CD4-positive, alpha-beta T cell treated with Interleukin-4 for 1 hour (primary cell): ENCODE measurements around the gene ARID5B.
A peak's percentile ranks its signal among the peaks of the same experiment; 100 is the strongest.

Experiments
- DNase-seq, 2 donors: peaks; one replicate each; pipeline ENCODE4 v3.0.0-alpha.2; 2020 to 2022

ARID5B gene

DNA sequence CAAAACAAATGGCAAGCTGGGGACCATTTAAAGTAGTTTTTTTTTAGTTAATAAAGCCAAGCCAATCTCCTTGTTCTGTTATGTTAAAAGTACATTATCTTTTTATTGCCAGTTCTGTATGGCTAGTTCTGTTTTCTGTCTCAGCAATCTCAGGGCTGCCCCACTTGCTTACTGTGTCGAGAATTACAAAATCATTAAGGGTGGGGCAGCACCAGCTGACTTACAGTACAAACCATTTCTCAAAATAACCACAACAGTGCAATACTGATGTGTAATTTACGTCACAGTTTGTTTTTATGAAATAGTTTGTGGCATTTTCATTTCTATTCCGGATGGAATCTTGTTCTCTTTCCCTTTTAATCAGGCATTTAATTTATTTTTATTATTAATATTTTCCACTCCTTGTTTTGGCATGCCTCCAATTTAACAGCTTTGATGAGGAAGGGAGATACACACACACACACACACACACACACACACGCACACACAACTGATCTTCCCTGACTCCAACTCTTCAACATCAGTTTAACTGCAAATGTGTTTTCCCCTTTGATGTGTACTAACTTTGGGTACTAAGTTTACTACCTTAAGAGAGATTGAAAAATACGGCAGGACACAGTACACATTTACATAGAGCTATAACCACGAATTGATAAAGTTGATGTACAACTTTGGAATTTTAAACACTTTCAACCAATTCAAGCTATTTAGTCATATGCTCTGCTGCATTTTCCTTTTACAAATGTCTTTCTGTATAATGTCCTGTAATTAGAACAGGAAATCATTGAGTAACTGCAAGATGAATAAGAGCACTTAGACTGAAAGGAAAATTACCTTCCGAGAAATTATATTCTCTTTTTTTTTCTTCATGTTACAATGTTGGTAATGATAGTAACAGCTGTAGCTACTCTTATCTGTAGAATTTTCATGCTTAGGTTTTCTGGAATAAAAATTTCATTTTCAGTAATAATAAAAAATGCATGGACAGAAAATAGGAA lies 91.5 kb downstream of the ARID5B start:
- DNase-seq: peak; percentile 85 to 88

DNA sequence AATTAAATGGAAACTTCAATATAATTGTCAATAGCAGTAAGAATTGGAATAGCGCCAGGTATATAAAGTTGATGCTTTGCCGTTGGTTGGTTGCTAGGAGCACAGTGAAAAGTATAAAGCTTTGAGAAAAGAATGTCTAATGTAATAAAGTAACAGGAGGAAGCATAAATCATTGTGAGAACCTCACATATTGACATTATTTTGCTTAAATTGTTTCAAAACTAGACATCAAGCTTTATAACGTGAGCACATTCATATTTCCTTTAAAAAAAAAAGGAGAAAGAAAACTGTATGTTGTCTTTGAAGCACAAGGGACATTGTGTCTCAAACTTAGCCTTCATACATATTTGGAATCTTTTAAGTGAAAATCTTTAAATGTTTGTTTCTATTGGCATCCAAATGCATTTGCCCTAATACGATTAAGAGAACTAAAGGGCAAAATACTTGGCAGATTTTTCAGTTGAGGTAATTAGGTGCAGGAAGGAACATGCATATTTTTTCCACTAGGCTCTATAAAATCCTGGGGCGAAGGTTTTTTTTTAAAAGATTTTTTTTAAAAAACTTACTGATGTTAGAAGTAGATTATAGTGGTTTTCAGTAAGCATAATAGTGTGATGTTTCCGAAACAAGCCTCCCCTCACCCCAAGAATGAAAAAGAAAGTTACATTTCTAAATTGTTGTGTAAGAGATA lies 92.4 kb downstream of the ARID5B start:
- DNase-seq: peak in 1 of 2 donors; percentile 62

DNA sequence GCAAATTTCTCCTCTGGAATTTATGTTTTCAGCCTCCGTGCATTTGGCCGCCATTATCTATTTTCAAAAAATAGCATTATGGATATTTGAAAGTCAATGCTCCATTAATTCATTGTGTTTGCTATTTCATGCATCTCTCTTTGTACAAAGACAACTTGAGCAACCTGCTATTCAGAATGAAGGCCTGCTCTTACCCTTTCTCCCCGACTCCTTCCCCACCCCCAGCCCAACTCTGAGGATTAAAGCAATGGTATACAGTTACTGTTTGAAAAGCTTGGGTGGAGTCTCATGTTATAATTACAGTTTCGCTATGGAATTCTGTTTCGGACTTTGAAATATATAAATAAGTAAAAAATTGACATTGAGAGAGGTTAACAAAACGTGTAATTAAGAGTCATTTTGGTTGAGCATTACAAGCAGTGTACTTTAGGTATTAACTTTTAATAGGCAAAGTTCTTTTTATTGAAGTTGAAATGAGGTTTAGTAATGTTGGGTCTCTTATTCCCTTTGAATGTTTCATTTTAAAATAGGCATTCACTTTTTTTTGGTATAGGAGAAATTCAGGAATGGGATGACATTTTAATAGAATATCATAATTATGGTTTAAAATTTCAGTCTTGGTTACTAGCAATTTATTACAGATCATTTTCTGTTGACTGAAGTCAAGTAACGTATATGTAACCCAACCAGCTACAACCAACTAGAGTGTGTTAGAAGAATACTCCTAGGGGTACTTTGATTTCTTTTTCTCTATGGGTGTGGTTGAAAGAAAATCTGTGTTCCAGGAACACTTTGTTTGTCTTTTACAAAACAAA lies 93.1 kb downstream of the ARID5B start:
- no peak for DNase-seq

DNA sequence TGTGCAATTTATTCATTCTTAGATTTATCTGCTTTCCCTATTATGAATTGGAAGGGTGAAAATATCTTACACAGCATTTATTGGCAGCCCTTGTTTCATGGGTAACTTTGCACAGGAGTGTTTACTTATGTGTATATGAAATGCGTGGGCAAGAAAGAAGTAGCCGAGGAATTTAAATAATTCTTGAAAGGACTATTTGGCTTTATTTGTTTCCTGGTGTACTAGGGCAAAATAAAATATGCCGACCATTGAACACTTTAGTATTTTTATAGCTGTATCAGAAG lies 93.7 kb downstream of the ARID5B start:
- no peak for DNase-seq

DNA sequence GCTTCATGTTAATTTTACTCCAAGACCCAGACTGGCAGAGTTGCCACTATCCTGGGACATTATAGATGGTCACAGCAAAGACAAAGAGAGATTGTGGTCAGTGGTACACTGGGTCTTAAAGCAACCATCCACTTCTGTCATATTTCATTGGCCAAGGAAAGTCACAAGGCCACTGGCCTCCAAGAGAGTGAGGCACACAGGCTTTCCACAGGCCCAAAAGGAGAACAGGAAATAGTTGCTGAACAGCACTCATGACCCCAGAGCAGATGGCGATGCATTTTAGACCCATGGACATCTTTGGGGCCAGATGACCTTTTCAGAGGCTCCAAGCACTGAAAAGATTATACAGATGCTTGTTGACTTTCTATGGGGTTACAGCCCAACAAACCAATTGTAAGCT lies 97.4 kb downstream of the ARID5B start:
- DNase-seq: no peak

DNA sequence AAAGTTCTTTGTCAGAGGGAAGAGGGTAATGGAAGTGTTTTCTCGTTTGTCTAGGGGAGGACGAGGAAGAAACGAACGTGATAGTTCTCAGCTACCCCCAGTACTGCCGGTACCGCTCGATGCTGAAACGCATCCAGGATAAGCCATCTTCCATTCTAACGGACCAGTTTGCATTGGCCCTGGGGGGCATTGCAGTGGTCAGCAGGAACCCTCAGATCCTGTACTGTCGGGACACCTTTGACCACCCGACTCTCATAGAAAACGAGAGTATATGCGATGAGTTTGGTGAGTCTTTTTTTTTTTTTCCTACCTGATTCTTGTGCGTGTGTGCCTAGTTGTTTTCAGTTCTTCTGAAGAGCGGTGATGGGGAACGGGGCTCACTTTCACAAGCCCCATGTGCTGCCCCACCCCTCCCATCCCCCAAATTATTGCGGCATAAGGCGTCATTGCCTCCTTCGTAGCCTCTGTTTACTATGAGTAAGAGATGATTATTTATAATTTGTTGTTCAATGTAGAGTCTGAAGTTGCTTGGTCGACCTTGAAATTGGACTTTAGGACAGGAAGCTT lies 98.6 kb downstream of the ARID5B start:
- DNase-seq: peak in 1 of 2 donors; percentile 82

DNA sequence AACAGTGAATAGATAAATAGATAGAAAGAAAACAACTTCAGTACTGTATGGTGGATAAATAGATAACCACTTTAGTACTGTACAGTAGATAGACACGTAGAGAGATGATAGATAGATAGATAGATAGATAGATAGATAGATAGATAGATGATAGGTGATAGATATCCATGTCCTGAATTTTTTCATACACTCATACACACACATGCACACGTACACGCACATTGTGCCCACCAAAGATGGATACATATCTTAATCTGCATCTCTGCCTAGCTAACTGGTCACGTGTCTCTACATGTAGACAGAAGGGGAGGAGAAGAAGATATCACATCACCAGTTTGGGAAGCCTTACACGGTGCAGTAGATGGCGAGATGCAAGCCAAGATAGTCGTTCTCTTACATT lies 99.2 kb downstream of the ARID5B start:
- no peak for DNase-seq

DNA sequence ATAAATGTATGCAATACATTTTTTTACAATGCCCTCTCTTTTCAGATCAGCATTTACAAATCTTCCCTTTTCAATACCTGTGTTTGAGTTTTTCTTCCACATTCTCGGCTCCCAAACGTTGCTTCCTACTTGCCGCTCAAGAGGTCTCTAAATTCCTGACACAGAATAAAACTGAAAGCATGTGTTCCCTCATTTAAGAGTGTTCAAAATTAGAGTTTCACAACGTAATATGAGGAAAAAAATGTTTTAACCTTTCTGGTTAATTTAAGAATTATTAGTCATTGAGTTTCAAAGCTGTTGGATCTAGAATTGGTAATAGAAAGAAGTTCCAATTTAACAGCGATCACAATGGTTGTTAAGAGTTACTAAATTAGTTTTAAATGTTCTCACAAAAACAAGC lies 100.4 kb downstream of the ARID5B start:
- no peak for DNase-seq

DNA sequence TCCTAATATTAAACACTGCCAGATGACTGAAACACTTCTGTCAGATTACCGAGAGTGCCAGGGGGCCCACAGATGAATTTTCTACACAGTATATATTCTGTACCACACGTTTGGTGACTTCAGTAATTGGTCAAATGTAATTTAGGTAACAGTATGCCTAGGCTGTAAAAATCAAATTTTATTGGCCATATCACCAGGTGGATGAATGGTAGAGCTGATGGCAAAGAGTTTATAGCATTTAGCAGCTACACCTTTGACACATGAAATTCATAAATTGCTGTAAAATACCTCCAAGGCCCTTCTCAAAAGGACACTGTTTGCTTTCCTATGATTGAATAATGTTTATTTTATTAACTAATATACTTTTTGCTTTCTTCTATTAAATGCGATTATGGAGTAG lies 101.3 kb downstream of the ARID5B start:
- no peak for DNase-seq

DNA sequence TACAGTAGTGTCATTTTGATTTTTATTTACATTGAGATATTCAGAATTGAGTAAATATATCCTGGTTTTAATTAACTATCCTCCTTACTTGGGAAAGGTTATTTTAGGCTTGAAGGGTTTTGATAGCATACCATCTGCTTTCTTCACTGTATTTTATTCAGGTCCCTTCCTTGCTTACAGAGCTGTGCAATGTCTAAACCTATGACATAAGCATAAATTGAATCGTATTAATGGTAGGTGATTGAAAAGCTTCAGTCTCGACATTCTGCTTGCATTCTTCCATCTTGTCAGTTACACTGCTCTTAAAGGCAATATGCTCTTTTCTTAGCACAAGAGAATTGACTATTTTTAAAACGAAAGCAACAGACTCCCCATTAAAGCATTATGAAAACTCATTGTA lies 102.5 kb downstream of the ARID5B start:
- no peak for DNase-seq

DNA sequence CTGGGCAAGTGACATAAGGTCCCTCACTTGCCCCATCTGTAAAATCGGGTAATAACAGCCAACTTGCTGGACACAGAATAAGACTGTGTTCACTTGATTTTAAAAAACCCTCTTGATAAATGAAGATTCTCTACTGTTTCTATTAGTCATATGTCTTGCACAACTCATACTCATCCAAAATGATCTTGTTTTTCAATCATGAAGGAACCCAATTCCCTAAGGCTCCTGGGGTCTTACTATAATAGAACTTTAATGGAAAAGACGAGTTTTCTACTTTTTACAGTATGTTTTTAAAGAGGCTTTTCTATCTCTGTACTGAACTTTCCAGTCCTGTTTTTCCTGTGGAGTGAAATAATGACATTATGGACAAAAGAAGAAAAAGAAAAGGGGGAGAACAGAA lies 103.8 kb downstream of the ARID5B start:
- no peak for DNase-seq

DNA sequence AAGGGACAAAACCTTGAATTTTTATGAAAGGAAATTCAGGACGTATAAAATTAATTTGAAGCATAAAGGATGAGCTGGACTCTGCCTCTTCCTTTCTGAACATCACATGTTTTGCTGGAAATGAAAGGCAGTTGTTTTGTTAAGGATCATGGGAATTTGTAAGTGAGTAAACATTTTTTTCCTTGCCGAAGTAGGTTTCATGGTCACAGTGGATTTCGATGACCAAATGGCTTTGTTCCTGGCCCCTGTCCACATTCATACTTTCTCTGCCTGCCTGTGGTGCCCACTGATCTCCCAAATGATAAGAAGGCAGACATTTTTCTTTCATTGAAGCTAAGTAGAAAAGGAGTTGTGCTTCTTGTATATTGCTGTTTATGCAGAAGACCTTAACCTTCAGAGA lies 104.2 kb downstream of the ARID5B start:
- DNase-seq: no peak

DNA sequence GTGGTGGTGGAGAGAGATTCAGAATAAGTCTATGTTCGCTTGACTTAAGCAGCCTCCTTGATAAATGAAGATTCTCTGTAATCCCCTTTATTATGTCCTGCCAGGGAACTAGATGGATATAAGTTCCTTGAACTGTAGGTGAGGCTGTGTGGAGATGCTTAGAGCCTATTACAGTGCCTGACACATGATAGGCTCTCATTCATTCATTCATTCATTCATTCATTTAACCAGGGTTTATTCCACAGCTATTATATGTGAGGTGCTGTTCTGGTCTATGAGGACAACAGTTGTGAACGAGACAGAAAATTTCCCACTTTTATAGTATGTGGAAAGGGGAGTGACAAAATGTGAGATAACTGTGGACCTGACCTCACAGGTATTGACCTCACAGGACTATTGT lies 105.6 kb downstream of the ARID5B start:
- DNase-seq: no peak

DNA sequence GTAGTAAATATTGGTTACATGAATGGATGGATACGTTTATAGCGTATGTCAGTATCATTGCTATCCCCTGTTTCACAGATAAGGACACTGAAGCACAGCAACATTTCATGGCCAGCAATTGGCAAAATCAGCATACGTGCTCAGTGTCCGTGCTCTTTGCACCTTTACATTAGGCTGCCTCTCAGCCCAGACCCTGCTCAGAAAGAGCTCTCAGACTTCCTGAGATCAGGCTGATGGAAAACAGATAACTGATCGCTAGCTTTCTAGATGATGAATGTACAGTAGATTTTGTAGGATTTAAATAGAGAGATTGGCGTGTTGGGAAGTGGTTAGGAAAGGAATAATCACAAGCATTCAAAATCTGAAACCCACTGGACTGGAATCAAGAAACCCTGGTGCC lies 106.7 kb downstream of the ARID5B start:
- no peak for DNase-seq

DNA sequence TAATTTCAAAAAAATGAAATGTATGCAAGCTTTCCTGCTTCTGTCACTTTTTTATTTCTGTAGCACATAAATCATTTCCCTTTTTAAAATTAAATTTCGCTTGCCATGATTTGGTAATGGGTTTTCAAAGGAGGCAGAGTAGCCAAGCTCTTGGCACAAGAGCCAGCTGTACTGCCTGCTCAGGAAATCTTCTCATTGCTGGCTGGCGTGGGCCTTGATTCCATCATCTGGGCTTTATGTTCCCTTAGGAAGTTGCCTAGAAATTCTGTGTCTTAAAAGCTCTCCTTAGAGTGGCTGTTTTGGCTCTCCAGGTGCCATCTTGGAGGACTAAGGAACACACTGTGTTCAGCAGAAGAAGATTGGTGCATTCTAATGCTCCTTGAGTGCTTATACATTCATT lies 107.4 kb downstream of the ARID5B start:
- no peak for DNase-seq

DNA sequence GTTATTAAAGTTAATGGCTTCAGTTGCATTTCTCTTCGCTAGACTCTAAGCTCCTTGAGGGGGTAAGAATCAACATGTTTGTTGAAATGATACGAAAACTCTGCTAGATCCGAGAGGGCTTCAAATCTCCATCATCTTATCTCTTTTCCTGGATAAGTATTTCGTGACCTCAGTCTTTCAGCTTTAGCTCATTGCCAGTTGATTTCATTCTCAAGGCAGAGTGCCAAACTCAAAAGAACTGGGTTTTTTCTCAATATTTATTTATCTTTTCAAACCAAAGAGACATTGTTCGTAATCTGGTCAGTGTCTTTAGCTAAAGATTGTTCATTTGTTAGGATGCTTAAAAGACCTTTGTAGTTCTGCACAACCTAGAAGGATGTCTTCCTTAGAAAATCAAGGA lies 108.9 kb downstream of the ARID5B start:
- no peak for DNase-seq

DNA sequence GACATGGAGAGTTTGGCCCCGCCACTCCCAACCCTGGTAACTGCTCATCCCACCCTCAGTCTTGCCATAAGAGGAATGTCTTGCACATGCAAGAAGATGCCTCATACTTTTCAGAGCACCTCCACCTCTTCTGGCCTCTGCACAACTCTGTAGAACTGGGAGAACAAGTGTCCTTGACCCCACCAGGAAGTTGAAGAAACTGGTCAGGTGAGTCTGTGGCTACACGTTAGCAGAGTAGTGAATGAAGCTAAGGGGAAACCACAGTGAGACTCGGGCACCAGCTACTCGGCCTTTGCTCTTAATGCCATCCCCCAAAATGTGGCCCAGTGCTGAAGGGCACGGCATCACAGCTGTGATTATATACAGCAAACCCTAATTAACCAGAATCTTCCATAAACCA lies 110.1 kb downstream of the ARID5B start:
- DNase-seq: no peak

DNA sequence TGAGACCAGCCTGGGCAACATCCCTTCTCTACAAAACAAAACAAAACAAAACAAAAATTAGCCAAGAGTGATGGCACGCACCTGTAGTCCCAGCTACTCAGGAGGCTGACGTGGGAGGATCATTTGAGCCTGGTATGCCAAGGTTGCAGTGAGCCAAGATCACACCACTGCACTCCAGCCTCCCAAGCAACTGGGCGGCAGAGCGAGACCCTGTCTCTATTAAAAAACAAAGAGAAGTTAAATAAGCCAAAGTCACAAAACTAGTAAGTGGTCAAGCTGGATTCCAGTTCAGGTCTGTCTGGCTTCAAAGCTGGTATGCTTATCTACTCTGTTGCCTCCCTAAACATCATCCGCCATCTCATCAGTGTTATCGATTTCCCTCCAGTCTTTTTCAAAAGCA lies 110.8 kb downstream of the ARID5B start:
- DNase-seq: no peak

DNA sequence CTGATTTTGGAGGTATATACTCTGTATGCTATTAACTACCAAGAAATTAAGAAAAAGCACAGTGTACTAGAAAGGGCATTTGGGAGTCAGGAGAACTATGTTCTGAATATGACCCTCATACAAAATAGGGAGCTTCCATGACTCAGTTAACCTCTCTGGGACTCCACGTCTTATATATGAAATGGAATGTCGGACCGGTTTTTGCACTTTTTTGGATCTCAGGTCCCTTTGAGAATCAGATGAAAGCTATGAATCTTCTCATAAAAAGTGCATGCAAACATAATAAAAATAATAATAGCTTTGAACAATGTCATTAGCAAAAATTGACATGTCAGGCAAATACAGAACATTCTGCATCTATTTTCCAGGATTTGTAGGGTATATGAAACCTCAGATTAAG lies 113.0 kb downstream of the ARID5B start:
- DNase-seq: no peak

DNA sequence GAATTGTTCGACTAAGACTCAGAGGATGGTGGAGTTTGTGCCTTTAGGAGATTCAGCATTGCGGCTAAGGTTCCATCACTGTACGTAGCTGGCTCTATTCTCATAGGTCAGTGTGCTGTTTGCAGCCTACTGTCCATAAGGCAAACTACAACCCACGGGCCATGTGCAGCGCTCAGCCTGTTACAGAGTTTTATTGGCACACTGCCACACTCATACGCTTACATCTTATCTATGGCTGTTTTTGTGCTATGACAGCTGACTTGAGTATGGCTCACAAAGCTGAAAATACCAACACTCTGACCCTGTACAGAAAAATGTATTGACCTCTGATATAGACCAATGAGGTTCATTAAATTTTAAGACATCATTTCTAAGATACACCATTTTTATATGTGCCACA lies 114.5 kb downstream of the ARID5B start:
- no peak for DNase-seq

DNA sequence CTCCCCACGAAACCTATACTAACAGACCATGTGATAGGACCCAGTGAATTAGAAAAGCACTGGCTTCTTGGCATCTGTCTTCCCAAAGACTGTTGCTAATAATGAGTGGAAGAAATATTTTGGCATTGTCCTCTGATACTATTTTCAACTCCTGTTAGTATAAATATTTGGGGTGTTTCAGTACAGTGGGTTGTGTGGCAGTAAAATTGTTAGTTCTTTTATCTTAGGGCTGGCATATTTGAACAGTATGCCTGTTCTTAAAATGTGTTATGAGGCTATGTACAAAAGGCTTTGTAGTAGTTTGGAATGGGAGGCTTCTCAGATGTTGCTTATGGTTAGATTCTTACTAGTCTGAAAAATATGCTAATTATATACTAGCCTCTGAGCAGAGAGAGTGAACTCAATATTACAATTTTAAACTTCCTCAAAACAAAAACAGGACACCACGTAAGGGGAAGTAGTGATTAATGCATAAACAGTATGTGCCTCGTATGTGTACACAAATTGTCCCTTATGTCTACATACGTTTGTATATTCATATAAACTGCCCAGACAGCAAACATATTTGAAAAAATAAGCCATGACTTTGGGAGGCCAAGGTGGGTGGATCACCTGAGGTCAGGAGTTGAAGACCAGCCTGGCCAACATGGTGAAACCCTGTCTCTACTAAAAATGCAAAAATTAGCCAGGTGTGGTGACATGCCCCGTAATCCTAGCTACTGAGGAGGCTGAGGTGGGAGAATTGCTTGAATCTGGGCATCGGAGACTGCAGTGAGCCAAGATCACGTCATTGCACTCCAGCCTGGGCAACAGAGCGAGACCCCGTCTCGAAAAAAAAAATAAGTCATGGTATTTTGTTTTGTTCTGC lies 115.4 kb downstream of the ARID5B start:
- peak in 1 of 2 donors; percentile 68 for DNase-seq

DNA sequence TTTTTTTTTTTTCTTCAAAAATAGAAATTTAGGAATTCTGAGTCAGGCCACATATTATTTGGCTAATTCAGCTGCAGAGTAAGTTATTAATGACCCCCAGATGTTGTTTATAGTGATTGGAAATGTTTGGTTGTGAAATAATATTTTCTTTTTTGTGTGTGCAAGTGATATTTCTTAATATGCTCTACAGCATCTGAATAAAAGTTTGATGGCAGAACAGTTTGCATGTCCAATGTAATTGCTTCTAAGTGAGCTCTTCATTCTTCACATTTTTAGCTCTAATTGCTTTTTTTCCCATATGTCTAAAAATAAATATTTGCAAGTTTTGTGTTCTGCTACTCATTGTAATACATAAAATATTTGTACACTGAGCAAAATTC lies 116.0 kb downstream of the ARID5B start:
- DNase-seq: no peak
